Uterus (tissue), 4 donors: ENCODE measurements around the gene SNTN. TPM values are rescaled to one million over a fixed set of nuclear protein-coding genes. Genes with fewer than 3 reads are reported as not detected.

Experiments used
- DNase-seq, 2 donors: peaks; one replicate each; pipeline ENCODE4 v3.0.0-alpha.2; 2019 to 2020
- H3K27ac ChIP-seq, 2 donors: fragments of 200-600 bp; sonication (generic); 1 replicate in 1 of 2; 2 replicates in 1 of 2; pipeline ENCODE4 v1.5.1; 2016 to 2018
- H3K27me3 ChIP-seq, 2 donors: fragments of 200-600 bp; sonication (generic); one replicate each; pipeline ENCODE4 v1.5.1; 2018 to 2019; ENCODE audit warnings: control low read depth in 1 of 2
- H3K36me3 ChIP-seq, 2 donors: fragments of 200-600 bp; sonication (generic); one replicate each; pipeline ENCODE4 v1.5.1; 2019; ENCODE audit warnings: control low read depth in 1 of 2
- H3K4me1 ChIP-seq, 2 donors: fragments of 200-600 bp; sonication (generic); one replicate each; pipeline ENCODE4 v1.5.1; 2018 to 2019; ENCODE audit warnings: control low read depth in 1 of 2
- H3K4me3 ChIP-seq, 2 donors: fragments of 200-600 bp; sonication (generic); 1 replicate in 1 of 2; 2 replicates in 1 of 2; pipeline ENCODE4 v1.5.1; 2018 to 2019; ENCODE audit warnings: mild to moderate bottlenecking in 1 of 2
- H3K9me3 ChIP-seq, 2 donors: fragments of 200-600 bp; sonication (generic); one replicate each; pipeline ENCODE4 v1.5.1; 2019; ENCODE audit warnings: control low read depth in 1 of 2
- CTCF ChIP-seq, 4 experiments: fragments of 200-600 bp in 2 of 4; fragments of 450-650 bp in 2 of 4; sonication (generic) in 2 of 4; IDR thresholded peaks; one replicate each; pipeline ENCODE4 v1.5.1; 2016 to 2019; ENCODE audit warnings: antibody characterized with exemption in 4 of 4, mild to moderate bottlenecking in 2 of 4, moderate library complexity in 1 of 4
- POLR2A ChIP-seq, 2 donors: fragments of 450-650 bp; IDR thresholded peaks; one replicate each; pipeline ENCODE4 v1.6.1; 2016; ENCODE audit warnings: antibody characterized with exemption in 2 of 2, mild to moderate bottlenecking in 1 of 2, moderate library complexity in 1 of 2
- intact Hi-C: fragments of 100-400 bp; cut with DNase I; formaldehyde crosslinking; loops from one replicate; pipeline ENCODE4 v1.15.1; 2023; ENCODE audit warnings: low total_unique reads
- total RNA-seq, 4 donors: library from RNA; depleted of rRNA in 3 of 4; stranded (reverse); fragments of >200 nt in 3 of 4; gene quantifications; one replicate each; pipeline versions ENCODE4 v1.1.0 to v1.2.4, GENCODE V29; 2014 to 2023
- donor health status: DM: yes; HTN: yes; CAD: no.

SNTN gene
- total RNA-seq, 4 donors from 2014 or later, result 0.30 to 5.4 TPM; not detected in 2

GRCh38 chr3:63654931-63655330, 2.5 kb downstream of the SNTN start:
- Histone ChIP-seq H3K36me3 (no peaks in the 10 kb centered on the region), H3K27ac (no peak overlapping the region), H3K4me1 (no peaks in the 10 kb centered on the region), H3K9me3 (no peaks in the 10 kb centered on the region), H3K4me3 (no peak overlapping the region), H3K27me3 (no peaks in the 10 kb centered on the region)
- intact Hi-C loops, result no loop called here
- DNase-seq, result no peak
- TF ChIP-seq CTCF (IDR thresholded peaks at IDR 0.05) (no peak), POLR2A (IDR thresholded peaks at IDR 0.05) (no peak)

DNA sequence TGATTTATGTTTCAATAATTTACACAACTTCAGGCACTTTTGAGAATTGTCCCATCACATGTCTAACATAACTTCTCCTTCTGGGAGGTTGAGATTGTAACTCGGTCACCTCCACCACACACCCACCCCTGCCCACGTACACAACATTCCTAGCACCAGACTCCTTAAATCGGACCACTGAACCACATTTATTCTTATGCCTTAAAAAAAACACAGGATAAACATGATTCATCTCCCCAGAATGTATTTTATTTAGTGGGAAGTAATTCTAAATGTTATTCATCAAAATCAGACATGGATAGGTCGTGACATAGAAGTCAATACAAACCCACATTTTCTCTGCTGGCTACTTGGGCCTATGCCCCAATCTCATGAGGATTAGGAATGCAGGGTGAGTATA, 3.0 kb downstream of the SNTN start:
- no peaks in the 10 kb centered on the region for H3K27me3 ChIP-seq
- TF ChIP-seq POLR2A (IDR thresholded peaks at IDR 0.05) (no peak), CTCF (IDR thresholded peaks at IDR 0.05) (no peak)
- H3K4me1 ChIP-seq, result no peaks in the 10 kb centered on the region
- H3K36me3 ChIP-seq, result no peaks in the 10 kb centered on the region
- intact Hi-C loops, result no loop called here
- H3K4me3 ChIP-seq, result no peak overlapping the region
- no peak overlapping the region for H3K27ac ChIP-seq
- no peak for DNase-seq
- no peaks in the 10 kb centered on the region for H3K9me3 ChIP-seq

DNA sequence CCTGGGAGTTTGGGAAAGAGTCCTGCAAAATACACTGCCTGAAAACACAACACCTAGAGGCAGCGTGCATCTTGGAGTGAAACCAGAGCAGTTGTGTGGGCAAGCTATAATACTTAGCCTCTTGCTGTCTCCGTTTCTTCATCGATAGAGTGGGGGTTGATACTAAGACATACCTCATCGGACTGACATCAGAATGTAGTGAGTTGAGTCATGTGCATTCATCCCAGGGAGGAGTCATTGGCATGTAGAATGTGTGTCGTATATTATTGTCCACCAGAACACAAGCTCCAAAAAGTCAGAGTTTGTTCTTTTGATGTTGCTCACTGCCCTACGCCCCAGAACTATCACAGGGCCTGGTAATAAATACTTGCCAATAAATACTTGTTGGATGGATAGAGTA, 4.3 kb downstream of the SNTN start:
- Histone ChIP-seq H3K27ac (no peak overlapping the region), H3K4me1 (no peaks in the 10 kb centered on the region), H3K27me3 (no peaks in the 10 kb centered on the region), H3K36me3 (no peaks in the 10 kb centered on the region), H3K9me3 (no peaks in the 10 kb centered on the region), H3K4me3 (no peak overlapping the region)
- TF ChIP-seq CTCF (IDR thresholded peaks at IDR 0.05) (no peak), POLR2A (IDR thresholded peaks at IDR 0.05) (no peak)
- intact Hi-C loops, result no loop called here
- no peak for DNase-seq

GRCh38 chr3:63661242-63661641, 8.8 kb downstream of the SNTN start:
- H3K27ac ChIP-seq, result no peak overlapping the region
- no peaks in the 10 kb centered on the region for H3K36me3 ChIP-seq
- TF ChIP-seq POLR2A (IDR thresholded peaks at IDR 0.05) (no peak), CTCF (IDR thresholded peaks at IDR 0.05) (no peak)
- no peaks in the 10 kb centered on the region for H3K4me1 ChIP-seq
- H3K4me3 ChIP-seq, result no peak overlapping the region
- intact Hi-C loops, result no loop called here
- H3K27me3 ChIP-seq, result no peaks in the 10 kb centered on the region
- DNase-seq, result no peak
- no peaks in the 10 kb centered on the region for H3K9me3 ChIP-seq

GRCh38 chr3:63662011-63662410, 9.5 kb downstream of the SNTN start:
- no peaks in the 10 kb centered on the region for H3K4me1 ChIP-seq
- no peak for DNase-seq
- H3K36me3 ChIP-seq, result no peaks in the 10 kb centered on the region
- H3K27ac ChIP-seq, result no peak overlapping the region
- no peaks in the 10 kb centered on the region for H3K9me3 ChIP-seq
- no peaks in the 10 kb centered on the region for H3K27me3 ChIP-seq
- no peak overlapping the region for H3K4me3 ChIP-seq
- TF ChIP-seq POLR2A (IDR thresholded peaks at IDR 0.05) (no peak), CTCF (IDR thresholded peaks at IDR 0.05) (no peak)
- intact Hi-C loops, result no loop called here
